HG03097 (cell line): Measurements from ENCODE around the gene KRTAP10-9.
"Not testable (repeated sequence)": the region's sequence is repeated elsewhere in the genome, so short reads cannot be mapped to it uniquely, and the experiment has no call there.

Source experiments
- ATAC-seq: cut with Tn5 transposase; IDR thresholded peaks from one replicate; pipeline ENCODE4 v1.9.1; 2021; ENCODE audit not compliant: unreplicated experiment, low FRiP score

The KRTAP10-9 gene

GRCh38 chr21:44626673-44627143, at the start of gene KRTAP10-9:
Gene KRTAP10-9, plus strand, starts transcription at chr21:44627093. Its CDS starts 79 bp downstream, at chr21:44627172.
- no peak for ATAC-seq

DNA sequence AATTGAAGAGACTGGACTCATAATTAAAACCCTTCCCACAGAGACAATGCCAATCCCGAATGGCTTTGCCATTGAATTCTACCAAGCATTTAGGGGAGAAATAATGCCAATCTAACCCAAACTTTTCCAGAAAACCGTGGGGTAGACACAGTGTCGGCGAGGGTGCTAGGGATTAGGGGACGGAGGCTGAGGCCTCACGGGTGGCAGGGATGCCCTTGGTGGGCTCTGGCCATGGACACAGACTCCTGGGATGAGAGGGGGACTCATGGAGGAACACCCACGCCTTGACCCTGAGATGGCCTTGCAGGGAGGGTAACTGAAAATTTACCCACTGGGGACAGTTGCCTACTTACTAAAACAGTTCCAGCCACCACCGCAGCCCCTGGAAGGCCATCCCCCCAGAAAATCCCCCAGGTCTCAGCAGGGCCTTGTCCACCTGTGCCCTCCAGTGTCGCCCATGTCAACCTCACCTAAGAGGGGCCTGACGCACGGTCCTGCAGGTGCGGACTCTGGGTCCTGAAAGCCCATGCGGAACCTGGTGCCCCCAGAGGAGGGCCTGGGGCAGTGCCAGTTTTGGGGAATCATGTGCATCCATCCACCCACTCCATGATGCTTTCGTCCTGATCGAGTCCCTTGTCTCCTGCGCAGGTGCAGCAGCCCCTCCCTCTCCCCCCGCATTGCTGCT, 48.4 kb upstream of the KRTAP10-9 start:
- ATAC-seq, result no peak

GRCh38 chr21:44579056-44579832, 47.6 kb upstream of the KRTAP10-9 start:
- ATAC-seq, result no peak

DNA sequence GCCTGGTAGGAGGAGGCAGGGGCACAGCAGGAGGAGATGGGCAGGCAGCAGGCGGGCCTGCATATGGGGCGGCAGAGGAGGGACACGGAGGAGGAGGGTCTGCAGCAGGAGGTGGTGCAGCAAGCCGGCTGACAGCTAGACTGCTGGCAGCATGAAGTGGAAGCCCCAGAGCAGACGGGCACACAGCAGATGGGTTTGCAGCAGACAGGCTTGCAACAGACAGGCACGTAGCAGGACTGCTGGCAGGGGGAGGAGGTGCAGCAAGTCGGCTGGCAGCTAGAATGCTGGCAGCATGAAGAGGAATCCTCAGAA, 47.1 kb upstream of the KRTAP10-9 start:
- no peak for ATAC-seq

DNA sequence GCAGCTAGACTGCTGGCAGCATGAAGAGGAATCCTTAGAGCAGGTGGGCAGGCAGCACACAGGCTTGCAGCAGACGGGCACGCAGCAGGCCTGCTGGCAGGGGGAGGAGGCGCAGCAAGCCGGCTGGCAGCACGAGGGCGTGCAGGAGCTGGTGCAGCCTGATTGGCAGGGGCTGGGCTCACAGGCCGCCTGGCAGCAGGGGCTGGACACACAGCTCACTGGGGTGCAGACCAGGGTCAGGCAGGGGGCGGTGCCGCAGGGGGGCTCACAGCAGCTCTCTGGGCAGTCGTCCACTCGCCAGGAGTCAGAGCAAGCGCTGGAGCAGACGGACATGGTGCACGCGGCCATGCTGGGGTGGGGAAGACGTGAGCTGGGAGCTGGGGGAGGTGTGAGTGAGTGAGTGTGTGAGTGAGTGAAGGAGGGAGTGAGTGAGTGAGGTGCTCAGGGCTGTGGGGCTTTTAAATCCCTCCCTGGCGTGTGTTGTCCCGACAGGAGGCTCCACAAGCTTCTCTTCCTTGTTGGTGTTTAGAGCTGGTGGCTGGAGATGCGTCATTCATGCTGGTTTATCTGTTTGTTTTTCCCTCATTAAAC, 46.6 kb upstream of the KRTAP10-9 start, which contains the start of gene KRTAP10-5:
TSS of gene KRTAP10-5 (minus strand) at position 374 of the 591 bp plus-strand sequence. CDS start at position 348, 26 bp downstream.
- not testable (repeated sequence) for ATAC-seq

DNA sequence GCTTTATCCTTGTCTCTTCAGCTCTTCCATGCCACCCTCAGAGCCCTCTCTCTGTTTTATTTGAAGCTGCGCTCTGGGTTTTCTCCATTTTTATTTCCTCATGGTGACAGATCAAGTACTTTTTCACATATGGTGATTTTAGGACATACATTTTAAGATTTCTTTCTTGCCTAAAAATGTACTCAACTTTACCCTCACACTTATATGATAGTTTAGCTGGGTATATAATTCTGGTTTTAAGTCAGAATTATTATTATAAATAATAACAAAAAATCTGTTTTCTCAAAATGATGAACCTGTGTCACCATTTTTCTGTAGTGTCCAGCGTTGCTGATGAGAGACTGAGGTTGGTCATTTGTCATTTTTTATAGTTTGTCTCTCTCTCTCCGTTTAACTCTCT, 45.7 kb upstream of the KRTAP10-9 start:
- ATAC-seq, result no peak

GRCh38 chr21:44582055-44582454, 44.8 kb upstream of the KRTAP10-9 start:
- no peak for ATAC-seq

DNA sequence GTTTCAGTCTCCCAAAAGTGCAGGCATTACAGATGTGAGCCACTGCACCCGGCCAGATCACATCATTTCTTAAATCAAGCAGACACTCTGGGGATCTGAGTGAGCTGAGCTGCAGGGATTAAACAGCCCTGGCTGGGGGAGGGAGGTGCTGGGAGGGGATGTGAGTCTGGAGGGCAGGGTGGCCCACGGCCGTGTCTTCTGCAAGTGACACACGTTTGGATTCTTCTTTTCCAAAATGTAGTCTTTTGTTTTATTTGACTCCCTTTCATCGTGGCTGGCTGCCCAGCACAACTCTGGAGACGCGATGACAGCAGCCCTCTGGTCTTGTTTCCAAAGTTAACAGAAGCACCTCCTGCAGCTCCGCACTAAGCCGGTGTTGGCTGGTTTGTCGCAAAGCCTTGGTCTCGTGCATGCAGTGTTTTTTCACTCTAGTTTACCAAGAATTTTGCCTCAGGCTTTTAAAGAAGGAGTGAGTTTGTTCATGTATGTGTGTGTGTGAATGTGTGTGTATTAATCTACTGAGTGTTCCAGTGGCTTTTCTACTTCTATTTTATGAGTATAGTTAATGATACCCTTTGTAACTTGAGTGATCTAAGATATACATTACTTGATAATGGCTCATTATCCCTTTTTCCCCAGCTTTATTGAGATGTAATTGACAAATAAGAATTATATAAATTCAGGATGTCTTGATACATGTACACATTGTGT, 43.6 kb upstream of the KRTAP10-9 start:
- ATAC-seq, result no peak

DNA sequence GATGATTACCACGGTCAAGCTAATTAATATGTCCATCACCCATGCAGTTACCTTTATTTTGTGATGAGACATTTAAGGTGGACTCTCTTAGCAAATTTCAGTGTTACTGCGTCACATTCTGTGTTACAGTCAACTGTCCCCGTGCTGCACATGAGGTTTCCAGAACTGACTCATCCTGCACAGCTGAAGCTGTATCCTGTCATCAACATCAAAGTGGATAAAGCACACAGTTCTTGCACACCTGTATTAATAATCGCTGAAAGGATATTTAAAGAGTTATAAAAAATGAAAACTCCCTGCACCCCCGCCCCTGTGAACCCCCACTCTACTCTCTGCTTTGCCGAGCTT, 43.1 kb upstream of the KRTAP10-9 start:
- no peak for ATAC-seq

GRCh38 chr21:44585892-44586291, 41.0 kb upstream of the KRTAP10-9 start:
- ATAC-seq, result no peak

GRCh38 chr21:44589094-44589493, 37.8 kb upstream of the KRTAP10-9 start:
- no peak for ATAC-seq

GRCh38 chr21:44589586-44590305, 37.1 kb upstream of the KRTAP10-9 start:
- no peak for ATAC-seq

GRCh38 chr21:44590311-44590721, 36.6 kb upstream of the KRTAP10-9 start:
- no peak for ATAC-seq

GRCh38 chr21:44590897-44591800, 35.7 kb upstream of the KRTAP10-9 start:
- ATAC-seq, result not testable (repeated sequence)

DNA sequence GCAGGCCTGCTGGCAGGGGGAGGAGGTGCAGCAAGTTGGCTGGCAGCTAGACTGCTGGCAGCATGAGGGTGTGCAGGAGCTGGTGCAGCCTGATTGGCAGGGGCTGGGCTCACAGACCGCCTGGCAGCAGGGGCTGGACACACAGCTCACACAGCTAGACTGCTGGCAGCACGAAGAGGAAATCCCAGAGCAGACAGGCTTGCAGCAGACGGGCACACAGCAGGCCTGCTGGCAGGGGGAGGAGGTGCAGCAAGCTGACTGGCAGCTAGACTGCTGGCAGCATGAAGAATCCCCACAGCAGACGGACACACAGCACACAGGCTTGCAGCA, 35.1 kb upstream of the KRTAP10-9 start:
- ATAC-seq, result not testable (repeated sequence)

- ATAC-seq, result no peak
Observed at GRCh38 chr21:44592446-44593311, 34.2 kb upstream of the KRTAP10-9 start, which contains the start of gene KRTAP10-6. Gene KRTAP10-6, minus strand, starts transcription at chr21:44592505. Its CDS starts 21 bp downstream, at chr21:44592484.

DNA sequence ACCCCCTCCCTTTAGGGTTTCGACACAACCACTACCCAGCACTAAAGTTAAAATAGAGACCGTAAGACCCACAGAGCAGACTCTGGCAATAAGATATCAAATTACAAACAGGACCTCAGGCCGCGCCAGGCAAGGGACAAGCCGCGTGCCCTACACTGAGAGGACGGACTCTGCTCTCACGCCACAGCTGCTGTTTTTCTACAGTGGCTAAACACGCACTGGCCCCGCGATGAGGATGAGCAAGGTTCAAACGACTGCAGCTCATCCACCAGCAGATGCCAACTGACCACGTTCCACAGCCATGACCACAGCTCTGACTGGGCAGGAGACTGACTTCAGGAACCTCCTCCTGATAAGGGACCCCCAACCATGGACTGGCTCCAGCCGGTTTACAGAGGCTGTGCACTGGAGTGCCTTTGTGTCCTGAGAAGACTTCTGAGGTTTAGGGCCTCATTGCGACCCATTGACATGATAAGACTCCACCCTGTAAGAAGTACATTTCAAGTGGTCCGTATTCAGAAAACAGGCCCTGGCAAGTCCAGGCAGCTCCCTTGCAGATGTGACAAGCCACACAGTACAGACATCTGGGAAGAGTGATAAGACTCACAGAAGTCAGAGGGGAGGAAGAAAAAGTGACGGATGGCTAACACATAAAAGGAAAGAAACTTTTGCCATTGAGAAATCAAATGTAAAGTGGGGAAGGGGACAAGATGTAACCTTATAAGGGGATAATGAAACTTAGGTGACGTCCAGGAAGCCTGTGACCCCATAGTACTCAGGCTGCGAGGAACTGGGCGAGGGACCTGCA, 33.1 kb upstream of the KRTAP10-9 start:
- ATAC-seq, result no peak
